IMR-90 (cell line): ENCODE measurements around the gene NPHP4.

ENCODE experiments used
- BHLHE40 ChIP-seq: fragments of 150-350 bp; IDR thresholded peaks from 2 replicates; pipeline ENCODE4 v1.6.1; 2016; ENCODE audit warnings: mild to moderate bottlenecking, low read depth, low read length
- MAFK ChIP-seq: IDR thresholded peaks from 2 replicates; pipeline ENCODE4 v1.6.1; 2012; ENCODE audit warnings: low read depth, low read length, improper control_type of control experiment
- POLR2A ChIP-seq: IDR thresholded peaks from 2 replicates; pipeline ENCODE4 v1.6.1; 2012; ENCODE audit warnings: mild to moderate bottlenecking, low read depth, low read length
- TF ChIP-seq, protein P1 (sequence below): conservative IDR thresholded peaks from 2 replicates; pipeline ENCODE4 v1.5.1; 2012; ENCODE audit warnings: mild to moderate bottlenecking, low read depth, low read length, improper control_type of control experiment

DNA sequence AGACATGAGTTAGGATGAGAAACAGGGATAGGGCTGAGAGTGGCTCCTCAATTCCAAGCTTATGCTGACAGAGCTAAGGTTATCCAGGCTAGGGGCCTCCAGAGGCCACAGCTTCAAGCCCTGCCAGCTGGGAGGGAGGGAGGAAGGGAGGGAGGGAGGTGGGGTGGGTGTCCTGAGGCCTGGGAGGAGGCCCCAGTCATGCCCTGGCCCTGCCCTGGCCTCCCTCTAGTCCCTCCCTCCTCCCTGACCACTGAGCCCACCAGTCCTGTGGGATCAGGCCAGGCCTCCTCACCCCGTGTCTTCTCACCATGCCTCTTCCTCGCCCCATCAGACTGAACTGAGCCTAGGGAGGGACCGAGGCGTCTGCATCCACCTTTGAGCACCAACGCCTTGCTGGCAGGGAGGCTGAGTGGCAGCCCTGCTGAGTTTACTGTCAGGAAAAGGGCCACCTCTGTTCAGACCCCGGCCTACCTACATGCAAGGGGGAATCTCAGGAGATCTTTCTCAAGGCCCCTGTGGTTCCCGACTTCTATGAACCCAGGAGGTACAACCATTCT lies 116.1 kb downstream of the NPHP4 start:
- TF ChIP-seq POLR2A (no peak), MAFK (no peak), BHLHE40 (no peak)
- TF ChIP-seq, protein P1, sequence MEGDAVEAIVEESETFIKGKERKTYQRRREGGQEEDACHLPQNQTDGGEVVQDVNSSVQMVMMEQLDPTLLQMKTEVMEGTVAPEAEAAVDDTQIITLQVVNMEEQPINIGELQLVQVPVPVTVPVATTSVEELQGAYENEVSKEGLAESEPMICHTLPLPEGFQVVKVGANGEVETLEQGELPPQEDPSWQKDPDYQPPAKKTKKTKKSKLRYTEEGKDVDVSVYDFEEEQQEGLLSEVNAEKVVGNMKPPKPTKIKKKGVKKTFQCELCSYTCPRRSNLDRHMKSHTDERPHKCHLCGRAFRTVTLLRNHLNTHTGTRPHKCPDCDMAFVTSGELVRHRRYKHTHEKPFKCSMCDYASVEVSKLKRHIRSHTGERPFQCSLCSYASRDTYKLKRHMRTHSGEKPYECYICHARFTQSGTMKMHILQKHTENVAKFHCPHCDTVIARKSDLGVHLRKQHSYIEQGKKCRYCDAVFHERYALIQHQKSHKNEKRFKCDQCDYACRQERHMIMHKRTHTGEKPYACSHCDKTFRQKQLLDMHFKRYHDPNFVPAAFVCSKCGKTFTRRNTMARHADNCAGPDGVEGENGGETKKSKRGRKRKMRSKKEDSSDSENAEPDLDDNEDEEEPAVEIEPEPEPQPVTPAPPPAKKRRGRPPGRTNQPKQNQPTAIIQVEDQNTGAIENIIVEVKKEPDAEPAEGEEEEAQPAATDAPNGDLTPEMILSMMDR, result no peak
